GM21367 (cell line): ENCODE data around the gene NUP205.
A peak's percentile ranks its signal among the peaks of the same experiment; 100 is the strongest.
"Not testable (repeated sequence)": the region's sequence is repeated elsewhere in the genome, so short reads cannot be mapped to it uniquely, and the experiment has no call there.

ENCODE experiments used
- ATAC-seq: cut with Tn5 transposase; IDR thresholded peaks from one replicate; pipeline ENCODE4 v1.9.1; 2021; ENCODE audit not compliant: unreplicated experiment

Gene NUP205

DNA sequence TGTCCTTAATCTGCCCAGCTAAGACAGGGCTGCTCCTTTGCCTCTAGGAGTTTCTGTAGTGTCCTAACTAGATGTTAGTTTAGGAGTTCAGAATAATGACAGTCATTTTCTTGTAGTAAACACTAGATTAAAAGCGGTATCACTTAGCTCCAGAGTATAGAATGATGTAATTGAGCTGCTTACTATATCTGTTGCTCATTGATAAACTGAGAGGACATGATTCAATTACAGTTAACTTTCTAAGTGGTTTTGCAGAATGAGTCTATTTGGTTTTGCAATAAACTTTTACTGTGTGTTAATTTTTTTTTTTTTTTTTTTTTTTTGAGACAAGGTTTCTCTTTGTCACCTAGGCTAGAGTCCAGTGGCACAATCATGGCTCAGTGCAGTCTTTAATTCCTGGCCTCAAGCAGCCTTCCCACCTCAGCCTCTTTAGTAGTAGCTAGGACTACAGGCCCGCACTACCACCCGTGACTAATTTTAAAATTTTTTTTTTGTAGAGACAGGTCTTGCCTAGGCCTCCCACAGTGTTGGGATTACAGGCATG is 106.4 kb downstream of the NUP205 start:
- ATAC-seq = no peak

DNA sequence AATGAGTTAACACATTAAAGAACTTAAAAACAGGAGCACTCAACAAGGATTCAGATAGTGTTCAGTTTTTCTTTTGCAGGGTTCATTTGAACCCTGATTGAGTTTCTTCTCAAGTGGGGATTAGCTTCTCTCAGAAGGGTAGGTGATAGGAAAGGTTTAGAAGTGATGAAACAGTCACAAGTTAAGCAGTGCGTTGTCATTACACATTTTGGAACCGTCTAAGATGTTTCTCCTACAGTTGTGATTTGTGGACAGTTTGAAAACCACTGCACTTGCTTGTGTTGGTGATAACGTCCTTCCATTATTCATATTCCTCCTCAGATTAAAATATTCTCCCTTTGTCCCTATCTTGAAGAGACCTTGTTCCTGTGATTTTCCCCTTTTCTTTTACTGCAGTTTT is 107.3 kb downstream of the NUP205 start:
- no peak for ATAC-seq

DNA sequence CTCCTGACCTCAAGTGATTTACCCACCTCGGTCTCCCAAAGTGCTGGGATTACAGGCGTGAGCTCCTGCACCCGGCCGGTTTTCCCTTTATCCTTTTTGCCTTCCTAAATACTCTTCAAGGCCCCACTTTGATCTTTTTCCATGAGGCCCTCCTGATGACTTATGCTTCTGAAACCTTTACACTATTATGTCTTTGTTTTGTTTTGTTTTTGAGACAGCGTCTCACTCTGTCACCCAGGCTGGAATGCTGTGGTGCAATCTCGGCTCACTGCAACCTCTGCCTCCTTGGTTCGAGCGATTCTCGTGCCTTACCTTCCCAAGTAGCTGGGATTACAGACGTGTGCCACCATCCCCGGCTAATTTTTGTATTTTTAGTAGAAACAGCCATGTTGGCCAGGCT is 108.4 kb downstream of the NUP205 start:
- no peak for ATAC-seq

DNA sequence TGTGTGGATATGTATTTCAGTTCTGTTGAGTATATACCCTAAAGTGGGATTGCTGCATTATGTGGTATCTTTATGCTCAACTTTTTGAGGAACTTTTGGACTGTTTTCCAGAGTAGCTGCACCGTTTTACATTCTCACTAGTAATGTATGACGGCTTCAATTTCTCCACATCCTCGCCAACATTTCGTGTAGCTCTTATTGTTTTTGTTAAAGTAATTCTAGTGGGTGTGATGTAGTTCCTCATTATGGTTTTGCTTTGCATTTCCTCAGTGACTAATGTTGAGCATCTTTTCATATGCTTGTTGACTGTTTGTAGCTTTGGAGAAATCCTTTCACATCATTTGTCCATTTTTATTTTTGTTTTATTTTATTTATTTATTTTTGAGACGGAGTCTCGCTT is 109.1 kb downstream of the NUP205 start:
- ATAC-seq = no peak

DNA sequence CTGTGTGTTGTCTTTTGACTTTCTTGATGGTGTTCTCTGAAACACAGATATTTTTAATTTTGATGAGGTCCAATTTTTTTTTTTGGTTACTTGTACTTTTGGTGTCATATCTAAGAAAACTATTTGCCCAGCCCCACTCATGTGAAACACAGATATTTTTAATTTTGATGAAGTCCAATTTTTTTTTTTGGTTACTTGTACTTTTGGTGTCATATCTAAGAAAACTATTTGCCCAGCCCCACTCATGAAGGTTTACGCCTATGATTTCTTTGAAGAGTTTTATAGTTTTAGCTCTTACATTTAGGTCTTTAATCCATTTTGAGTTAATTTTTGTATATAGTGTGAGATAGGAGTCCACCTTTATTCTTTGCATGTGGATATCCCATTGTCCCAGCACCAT is 109.9 kb downstream of the NUP205 start:
- not testable (repeated sequence) for ATAC-seq

DNA sequence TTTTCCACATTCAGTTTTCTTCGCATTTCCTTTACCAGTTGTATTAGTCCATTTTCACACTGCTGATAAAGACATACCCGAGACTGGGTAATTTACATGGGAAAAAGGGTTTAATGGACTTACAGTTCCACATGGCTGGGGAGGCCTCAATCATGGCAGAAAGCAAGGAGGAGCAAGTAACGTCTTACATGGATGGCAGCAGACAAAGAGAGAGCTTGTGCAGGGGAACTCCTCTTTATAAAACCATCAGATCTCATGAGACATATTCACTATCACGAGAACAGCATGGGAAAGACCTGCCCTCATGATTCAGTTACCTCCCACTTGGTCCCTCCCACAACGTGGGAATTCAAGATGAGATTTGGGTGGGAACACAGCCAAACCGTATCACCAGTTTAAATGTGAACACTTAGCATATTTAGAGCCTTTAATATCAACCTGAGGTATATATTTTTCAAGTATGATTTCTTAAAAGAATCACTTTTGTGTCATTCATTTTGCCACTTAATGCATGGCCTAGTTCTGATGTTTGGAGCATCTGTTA is 111.2 kb downstream of the NUP205 start:
- ATAC-seq = not testable (repeated sequence)

DNA sequence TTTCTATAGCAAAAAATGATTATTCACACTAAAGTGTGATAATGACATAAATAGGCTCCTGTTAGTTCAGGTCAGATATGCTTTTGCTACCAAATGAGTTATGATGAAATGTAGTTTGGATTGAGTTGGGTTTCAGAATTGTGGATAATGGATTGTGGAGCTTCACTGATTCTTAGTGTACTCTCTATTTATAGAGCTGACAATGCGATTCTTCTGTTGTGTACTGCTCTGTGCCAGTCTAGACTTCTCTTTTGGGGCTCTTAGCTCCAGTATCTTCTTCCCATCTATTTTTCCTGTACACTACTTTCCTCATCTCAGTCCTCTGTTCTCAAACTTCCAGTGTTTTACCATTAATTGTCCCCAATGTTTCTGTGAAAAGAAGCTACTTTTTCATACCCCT is 112.1 kb downstream of the NUP205 start:
- no peak for ATAC-seq

DNA sequence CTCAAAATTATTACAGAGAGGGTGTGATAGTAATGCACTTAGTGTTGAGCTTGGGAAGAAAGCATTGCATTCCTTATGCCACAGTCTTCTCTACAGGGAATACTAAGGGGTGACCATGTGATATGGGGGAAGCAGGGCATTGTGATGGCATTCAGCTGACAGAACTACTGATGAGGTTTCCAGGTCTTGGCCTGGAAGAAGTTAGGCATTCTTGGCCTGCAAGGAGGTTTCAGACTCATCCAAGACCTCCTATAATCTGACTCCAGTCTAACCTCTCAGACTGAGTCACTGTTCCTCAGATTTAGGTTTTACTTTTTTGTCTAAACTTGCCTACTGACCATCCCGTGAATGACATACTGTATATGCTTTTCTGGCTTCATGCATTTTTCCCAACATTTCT is 112.5 kb downstream of the NUP205 start:
- ATAC-seq = no peak

DNA sequence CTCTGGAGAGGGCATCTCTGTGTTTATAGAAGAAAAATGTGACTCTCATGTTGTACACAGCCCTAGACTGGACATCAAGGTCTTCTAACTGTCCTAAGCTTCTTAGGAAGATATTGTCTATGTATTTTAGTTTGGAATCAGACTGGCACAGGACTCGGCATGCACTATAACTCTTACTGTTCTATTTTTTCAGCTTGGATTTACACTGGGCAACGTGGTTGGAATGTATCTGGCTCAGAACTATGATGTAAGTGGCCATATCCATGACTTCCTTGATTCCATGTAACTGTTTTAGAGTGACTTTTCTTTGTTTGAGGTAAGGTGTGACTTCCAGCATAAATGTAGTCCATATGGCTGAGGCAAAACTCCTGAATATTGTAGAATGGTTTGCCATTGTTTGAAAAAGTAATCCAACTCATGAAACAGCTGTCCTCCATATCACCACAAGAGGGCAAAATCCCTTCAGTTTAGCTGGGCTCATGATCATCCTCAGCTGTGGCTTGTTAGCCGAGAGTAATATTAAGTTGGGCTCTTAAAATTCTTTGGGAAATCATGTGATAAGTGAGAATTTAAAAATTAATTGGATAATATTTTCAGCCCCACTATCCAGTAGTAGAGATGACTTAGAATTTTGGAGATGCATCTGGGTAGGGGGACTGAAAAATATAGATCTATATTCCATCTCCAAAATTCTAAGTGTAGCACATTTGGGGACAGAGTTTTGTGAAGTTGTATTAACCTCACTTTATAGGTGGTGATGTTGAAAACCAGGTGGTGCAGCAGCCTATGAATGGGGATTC is 115.0 kb downstream of the NUP205 start:
- peak; percentile 80 for ATAC-seq

DNA sequence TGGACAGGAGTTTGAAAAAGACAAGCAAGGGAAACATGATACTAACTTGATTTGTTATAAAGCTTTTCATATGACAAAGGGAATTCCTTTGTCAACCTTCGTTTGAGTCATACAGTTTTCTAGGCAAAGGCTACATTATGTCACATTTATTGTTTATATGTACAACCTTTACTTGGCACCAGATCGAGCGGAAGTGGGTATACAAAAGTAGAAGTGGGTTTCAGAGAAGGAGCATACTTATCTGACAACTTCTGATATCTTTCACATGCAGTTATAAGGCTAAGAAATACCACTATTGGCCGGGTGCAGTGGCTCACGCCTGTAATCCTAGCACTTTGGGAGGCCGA is 115.6 kb downstream of the NUP205 start:
- ATAC-seq = no peak

DNA sequence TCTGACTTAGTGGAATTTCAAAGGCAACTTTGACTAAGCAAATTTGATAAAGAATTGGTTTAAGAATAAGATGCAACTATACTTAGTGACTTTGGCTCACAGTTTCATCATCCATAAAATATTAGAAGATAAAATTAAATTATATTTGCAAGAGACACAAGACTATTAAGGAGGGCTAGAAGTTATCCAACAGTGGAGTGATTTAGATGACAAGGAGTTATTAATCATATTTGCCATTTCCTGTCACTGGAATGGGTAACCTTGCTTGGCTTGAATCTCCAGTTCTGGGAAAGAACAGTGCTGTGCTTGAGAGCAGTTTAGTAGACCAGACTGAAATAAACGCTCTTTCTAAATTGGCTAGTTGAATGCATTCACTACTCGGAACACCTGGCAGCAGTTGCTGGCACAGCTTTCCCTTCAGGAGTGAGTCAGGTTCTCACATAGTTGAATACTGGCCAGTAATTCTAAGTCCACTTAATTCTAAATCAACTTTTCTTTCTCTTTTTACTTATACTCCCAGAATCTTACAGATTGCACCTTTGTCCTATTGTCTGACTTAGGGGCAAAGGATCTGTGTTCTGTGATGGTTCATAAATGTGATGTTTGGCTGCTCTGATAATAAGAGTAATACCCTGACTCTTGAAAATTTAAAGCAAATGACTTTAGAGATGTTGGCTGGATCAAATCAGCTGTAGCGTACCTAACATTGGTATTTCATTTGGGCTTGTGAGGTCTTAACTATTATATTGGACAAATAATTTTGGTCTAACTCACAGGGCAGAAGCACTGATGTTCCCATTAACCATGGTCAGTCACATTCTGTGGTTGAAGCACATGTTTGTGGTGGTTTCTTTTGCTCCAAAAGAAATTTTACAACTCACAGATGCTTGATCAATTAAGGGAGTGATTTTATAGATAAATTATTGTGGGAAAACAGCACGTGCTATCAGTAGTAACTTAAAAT is 121.2 kb downstream of the NUP205 start:
- no peak for ATAC-seq

DNA sequence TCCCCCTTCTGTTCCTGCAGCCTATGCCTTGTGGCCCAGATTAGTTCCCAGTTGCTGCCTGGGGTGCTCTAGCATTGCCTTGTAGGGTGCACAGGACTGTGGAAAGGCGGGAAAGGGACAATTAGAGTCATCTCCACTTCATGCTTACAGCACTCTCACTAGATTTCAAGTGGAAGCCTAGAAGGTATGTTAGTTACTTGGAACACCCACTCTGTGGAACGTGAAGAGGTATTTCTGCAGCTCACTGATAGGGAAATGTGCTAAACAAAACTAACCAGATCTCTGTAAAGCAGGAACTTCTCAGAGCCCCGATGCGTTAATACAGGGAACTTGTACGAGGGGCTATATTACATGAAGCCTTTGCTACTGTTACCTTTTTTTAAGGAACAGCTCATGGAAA is 124.0 kb downstream of the NUP205 start:
- no peak for ATAC-seq

DNA sequence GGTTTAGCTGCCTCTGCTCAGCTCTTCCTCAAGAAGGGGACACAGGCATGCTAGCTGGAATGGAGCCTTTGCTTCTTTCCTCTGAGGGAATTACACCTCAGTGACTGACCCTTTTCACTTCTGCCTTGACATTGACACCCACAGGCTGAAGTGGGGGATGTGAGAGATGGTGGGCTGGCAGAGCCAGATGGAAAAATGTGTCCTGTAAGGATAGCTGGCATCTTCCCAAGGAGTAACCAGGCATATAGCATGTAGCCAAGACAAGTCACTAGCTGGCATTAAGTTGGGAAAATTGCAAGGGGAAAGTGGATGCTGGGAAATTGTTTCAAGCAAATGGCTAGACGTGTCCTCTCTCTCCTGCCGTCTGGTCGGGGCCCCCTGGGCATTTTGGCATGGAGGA is 124.5 kb downstream of the NUP205 start:
- no peak for ATAC-seq

DNA sequence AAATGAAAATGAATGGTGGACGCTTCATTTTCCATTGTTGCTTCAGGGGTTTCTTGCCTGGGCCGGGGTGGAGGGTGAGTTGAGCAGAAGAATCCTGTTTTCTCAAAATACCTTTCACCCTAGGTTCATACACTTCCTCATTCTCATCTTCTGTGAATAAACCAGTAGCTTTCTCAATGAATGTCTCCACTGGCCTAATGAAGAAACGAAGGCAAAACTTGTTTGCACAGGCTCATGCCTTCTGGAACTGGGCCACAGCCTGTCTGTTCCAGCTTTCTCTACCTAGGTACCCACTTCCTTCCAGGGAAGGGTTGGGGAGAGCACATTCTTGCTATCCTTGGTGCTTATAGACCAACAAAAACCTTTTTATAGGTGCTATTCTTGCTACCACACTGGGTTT is 125.9 kb downstream of the NUP205 start:
- no peak for ATAC-seq

DNA sequence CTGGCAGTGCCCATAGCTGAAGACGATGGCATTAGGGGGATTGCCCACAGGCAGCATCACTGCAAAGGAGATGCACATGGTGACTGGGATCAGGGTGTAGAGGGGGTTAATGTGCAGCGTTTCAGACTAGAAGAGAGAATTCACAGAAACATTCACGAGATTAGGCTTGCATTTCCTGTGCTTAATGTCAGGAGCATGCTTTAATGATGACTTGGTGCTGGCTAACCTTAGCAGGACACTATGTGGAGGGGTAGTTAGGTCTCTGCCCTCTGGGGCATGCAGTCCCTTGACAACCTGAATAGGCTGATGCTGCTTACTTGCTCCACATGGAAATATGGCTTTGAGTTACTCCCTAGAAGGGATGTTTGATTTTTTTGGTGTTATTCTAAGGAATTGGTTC is 126.4 kb downstream of the NUP205 start:
- ATAC-seq = no peak

DNA sequence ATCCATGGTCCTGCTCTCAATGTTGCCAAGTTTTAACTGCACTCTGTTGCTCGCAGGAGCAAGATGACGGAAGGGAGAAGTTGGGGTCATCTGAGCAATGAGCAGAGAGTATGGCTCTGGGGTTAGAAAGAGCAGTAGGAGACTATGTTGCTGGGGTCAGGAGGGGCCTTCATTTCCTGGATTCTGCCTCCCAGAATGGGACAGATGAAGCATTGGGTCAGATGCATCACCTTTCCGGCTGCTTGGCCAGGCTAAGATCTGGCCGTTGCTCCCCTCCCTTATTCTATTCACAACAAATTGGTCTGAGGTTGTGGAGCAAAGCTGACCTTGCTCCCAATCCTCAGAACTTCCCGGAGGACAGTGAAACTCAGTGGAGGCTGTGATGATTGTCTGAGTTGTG is 127.0 kb downstream of the NUP205 start:
- no peak for ATAC-seq

DNA sequence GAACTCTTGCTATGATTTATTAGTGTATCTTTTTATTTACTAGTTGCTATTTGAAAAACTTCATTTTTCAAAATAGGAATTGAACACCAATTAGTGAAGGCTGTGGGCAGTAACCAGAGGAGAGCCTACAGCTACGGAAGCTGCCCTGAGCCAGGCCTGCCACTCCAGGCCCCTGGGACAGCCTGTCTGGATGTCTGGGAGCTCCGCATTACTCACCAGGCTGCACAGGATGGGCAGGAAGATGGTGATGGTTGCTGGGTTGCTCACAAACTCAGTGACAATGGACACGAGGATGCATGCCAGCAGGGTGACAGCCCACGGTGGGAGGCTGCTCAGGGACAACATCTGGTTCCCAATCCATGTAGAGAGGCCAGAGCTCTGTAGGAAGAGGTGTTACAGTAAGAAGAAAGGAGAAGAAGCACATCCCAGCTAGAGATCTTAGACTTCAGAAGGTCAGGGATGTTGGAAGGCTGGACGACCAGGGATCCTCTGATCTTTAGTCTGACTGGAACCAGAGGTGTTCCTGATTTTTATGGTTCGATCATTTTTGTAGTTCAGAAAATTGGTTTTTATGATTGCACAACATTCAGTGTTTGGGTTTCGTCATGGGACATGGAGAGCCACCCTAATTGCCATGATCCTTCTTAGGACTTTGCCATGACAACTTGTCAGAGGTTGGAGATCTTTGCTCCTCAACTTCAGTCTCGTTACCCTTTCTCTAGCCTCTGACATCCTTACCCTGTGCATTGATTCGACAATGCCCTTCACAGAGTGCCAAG is 127.8 kb downstream of the NUP205 start:
- no peak for ATAC-seq

DNA sequence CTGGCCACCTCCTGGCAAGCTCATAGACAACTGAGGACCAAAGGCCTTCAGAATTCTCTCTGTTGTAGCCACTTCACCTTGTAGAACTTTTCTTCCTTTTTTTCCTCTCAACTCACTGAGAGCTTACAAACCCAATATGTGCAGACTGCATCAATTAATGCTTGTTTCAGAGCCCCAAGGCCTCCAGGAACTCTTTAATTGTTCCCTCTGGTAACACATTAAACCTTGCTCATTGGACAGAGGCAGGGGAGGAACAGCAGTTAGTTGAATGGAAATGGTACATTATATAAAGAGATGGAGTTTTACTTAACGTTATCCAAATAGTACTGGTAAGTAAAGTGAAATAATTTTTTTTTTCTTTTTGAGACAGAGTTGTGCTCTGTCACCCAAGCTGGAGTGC is 129.7 kb downstream of the NUP205 start:
- ATAC-seq = no peak

DNA sequence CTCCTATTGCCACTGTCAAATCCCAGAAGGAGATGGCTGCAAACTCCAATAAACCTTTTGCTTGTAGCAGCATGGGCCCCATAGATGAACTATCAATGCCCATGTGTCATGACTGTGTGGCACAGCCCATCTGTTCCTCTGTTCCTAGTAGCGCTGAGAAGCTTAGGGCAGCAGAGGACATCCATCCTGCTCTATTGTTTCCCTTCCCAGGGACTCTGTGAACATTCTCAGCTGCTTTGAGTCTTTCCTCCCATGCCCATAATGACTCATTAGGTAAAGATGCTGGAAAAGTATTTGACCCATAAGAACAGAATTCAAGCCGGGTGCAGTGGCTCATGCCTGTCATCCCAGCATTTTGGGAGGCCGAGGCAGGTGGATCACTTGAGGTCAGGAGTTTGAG is 132.8 kb downstream of the NUP205 start:
- no peak for ATAC-seq

DNA sequence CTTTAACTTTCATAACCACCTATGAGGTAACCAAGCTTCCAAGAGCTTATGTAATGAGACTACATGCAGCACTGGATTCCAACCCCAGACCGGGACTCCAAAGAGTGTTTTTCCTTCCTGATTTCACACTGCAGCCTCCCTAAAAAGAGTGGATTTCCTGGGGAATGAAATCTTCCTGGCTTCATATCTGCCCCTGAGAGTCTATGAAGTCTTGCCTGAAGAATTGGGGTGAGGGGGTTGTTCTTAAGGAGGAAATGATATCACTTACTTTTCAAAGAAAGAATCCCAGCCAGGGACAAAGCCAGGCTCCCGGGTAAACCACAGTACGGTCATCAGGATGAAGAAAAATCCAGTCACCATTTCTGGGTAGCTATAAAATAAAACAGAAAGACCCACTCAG is 134.3 kb downstream of the NUP205 start:
- ATAC-seq = no peak

DNA sequence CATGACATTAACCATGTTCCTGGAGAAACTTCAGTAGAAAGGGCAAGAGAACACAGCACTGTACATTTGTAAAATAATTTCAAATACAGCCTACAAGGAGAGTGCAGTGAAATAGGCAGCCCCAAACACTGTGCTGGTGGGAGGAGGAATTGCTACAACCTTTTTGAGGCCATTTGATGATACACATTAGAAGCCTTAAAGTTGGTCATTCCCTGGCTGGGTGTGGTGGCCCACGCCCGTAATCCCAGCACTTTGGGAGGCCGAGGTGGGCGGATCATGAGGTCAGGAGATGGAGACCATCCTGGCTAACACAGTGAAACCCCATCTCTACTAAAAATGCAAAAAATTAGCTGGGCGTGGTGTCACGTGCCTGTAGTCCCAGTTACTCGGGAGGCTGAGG is 134.9 kb downstream of the NUP205 start:
- not testable (repeated sequence) for ATAC-seq
